ENCODE data around the gene NOCT.
"Not testable (repeated sequence)": the region's sequence is repeated elsewhere in the genome, so short reads cannot be mapped to it uniquely, and the experiment has no call there.

NOCT gene

DNA sequence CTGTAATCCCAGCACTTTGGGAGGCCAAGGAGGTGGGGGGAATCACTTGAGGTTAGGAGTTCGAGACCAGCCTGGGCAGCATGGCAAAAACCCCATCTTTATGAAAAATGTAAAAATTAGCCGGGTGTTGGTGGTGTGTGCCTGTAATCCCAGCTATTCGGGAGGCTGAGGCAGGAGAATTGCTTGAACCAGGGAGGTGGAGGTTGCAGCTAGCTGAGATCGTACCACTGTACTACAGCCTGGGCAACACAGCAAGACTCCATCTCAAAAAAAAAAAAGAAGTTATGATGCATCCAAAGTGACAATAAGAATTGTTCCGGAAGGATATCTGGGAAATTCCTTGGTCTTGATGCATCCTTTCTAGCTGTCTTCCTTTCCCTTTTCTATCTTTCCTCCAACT, 7.3 kb downstream of the NOCT start:
- Histone ChIP-seq H3K36me3 (ENCODE audit: control insufficient read depth, insufficient read depth, low read length) (no peaks in the 10 kb centered on the region), H3K27me3 (replicated peaks; ENCODE audit: control insufficient read depth, insufficient read depth, low read length) (no peaks in the 10 kb centered on the region), H3K4me3 (replicated peaks; ENCODE audit: low read depth, low read length) (no peak overlapping the region)
- TF ChIP-seq, protein P1, sequence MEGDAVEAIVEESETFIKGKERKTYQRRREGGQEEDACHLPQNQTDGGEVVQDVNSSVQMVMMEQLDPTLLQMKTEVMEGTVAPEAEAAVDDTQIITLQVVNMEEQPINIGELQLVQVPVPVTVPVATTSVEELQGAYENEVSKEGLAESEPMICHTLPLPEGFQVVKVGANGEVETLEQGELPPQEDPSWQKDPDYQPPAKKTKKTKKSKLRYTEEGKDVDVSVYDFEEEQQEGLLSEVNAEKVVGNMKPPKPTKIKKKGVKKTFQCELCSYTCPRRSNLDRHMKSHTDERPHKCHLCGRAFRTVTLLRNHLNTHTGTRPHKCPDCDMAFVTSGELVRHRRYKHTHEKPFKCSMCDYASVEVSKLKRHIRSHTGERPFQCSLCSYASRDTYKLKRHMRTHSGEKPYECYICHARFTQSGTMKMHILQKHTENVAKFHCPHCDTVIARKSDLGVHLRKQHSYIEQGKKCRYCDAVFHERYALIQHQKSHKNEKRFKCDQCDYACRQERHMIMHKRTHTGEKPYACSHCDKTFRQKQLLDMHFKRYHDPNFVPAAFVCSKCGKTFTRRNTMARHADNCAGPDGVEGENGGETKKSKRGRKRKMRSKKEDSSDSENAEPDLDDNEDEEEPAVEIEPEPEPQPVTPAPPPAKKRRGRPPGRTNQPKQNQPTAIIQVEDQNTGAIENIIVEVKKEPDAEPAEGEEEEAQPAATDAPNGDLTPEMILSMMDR (IDR thresholded peaks at IDR 0.05; ENCODE audit: insufficient read depth, low read length, poor library complexity, severe bottlenecking): no peak
- no peak for DNase-seq (ENCODE audit: extremely low read depth, insufficient read length)

DNA sequence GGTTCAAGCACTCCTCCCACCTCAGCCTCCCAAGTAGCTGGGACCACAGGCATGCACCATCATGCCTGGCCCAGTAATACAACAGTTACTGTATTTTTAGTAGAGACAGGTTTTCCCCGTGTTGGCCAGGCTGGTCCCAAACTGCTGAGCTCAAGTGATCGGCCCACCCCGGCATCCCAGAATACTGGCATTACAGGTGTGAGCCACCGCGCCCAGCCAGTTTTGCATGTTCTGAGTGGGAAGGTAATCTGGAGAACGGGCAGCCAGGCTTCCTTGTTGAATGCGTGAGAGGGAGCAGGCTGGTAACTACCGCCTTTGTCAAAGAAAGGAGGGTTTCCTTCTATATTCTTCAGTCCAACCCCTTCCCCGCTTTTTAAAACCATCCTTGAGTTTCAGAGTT, 9.1 kb downstream of the NOCT start:
- no peaks in the 10 kb centered on the region for H3K36me3 ChIP-seq (ENCODE audit: control insufficient read depth, insufficient read depth, low read length)
- no peak for DNase-seq (ENCODE audit: extremely low read depth, insufficient read length)
- no peak overlapping the region for H3K4me3 ChIP-seq (replicated peaks; ENCODE audit: low read depth, low read length)
- H3K27me3 ChIP-seq (replicated peaks; ENCODE audit: control insufficient read depth, insufficient read depth, low read length): no peaks in the 10 kb centered on the region
- TF ChIP-seq, protein P1 (IDR thresholded peaks at IDR 0.05; ENCODE audit: insufficient read depth, low read length, poor library complexity, severe bottlenecking): no peak

DNA sequence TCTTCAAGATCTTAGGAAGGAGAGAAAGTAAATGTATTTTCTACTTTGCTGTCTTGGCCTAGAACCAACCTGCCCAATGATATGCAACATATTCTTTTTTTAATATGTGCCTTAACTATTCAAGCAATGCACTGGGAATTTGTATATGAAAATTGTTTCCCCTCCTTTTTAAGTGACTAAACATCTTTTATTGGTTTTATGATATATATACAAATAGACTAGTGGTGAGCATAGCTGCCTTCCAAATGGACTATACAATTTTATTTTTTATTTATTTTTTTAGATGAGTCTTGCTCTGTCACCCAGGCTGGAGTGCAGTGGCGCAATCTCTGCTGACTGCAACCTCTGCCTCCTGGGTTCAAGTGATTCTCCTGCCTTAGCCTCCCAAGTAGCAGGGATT, 10.3 kb downstream of the NOCT start:
- no peaks in the 10 kb centered on the region for H3K27me3 ChIP-seq (replicated peaks; ENCODE audit: control insufficient read depth, insufficient read depth, low read length)
- TF ChIP-seq, protein P1 (IDR thresholded peaks at IDR 0.05; ENCODE audit: insufficient read depth, low read length, poor library complexity, severe bottlenecking): no peak
- no peak for DNase-seq (ENCODE audit: extremely low read depth, insufficient read length)
- no peak overlapping the region for H3K4me3 ChIP-seq (replicated peaks; ENCODE audit: low read depth, low read length)
- H3K36me3 ChIP-seq (ENCODE audit: control insufficient read depth, insufficient read depth, low read length): no peaks in the 10 kb centered on the region

DNA sequence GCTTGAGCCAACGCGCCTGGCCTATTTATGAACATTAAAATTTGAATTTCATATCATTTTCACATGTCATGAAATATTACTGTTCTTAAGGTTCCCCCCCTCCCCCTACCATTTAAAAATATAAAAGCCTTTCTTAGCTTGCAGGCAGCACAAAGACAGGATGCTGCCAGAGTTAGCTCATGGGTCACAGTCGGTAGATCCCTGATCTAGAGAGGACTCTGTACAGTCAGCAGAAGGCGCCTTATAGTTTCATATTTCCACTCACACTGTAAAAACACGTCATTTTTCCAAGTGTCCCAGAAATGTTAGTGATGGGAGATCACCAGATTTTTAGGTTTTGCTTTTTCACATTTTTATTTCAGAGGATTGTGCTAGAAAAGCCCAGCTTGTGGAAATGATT, 12.2 kb downstream of the NOCT start:
- Histone ChIP-seq H3K27me3 (replicated peaks; ENCODE audit: control insufficient read depth, insufficient read depth, low read length) (no peaks in the 10 kb centered on the region), H3K4me3 (replicated peaks; ENCODE audit: low read depth, low read length) (no peak overlapping the region), H3K36me3 (ENCODE audit: control insufficient read depth, insufficient read depth, low read length) (no peaks in the 10 kb centered on the region)
- TF ChIP-seq, protein P1 (IDR thresholded peaks at IDR 0.05; ENCODE audit: insufficient read depth, low read length, poor library complexity, severe bottlenecking): no peak
- no peak for DNase-seq (ENCODE audit: extremely low read depth, insufficient read length)

DNA sequence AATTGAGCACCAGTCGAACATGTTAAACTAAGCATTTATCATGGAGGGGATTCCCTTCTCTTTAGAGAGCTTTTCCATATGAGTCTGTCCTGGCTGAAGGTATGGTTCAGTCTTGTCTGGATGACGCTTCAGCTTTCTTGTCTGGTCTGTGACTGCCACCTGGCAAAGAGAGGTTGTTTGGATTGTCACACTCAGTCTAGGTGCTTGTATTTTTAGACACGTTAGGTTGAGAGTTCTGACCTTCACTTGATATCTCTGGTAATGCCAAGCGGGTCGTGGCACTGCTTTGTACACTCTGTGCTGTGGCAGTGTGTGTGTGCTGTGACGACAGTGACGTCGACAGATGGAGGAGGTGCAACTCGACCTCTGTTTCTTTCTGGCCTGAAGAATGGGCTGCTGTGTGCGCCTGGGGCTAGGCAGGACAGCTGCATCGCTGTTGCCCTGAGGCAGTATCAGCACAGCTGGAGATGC, 12.6 kb downstream of the NOCT start:
- Histone ChIP-seq H3K36me3 (ENCODE audit: control insufficient read depth, insufficient read depth, low read length) (no peaks in the 10 kb centered on the region), H3K27me3 (replicated peaks; ENCODE audit: control insufficient read depth, insufficient read depth, low read length) (no peaks in the 10 kb centered on the region), H3K4me3 (replicated peaks; ENCODE audit: low read depth, low read length) (no peak overlapping the region)
- DNase-seq (ENCODE audit: extremely low read depth, insufficient read length): no peak
- TF ChIP-seq, protein P1 (IDR thresholded peaks at IDR 0.05; ENCODE audit: insufficient read depth, low read length, poor library complexity, severe bottlenecking): no peak

DNA sequence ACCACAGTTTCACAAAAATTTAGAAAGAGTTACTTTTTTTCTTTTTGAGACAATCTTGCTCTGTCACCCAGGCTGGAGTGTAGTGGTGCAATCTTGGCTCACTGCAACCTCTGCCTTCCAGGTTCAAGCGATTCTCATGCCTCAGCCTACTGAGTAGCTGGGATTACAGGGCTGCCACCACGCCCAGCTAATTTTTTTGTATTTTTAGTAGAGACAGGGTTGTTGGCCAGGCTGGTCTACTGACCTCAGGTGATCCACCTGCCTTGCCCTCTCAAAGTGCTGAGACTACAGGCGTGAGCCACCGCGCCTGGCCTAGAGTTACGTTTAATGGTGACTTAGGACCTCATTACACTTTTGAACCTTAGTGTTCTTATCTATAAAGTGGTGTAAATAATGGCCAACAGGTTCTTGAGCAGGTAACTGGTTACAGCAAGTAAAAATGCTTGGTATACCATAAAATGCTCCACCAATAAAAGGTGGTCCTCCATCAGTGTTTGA, 14.3 kb downstream of the NOCT start:
- DNase-seq (ENCODE audit: extremely low read depth, insufficient read length); H3K4me3 ChIP-seq (replicated peaks; ENCODE audit: low read depth, low read length); H3K36me3 ChIP-seq (ENCODE audit: control insufficient read depth, insufficient read depth, low read length); H3K27me3 ChIP-seq (replicated peaks; ENCODE audit: control insufficient read depth, insufficient read depth, low read length): not testable (repeated sequence)

Measured in GM06990 (cell line).